ENCODE results near the gene ITGB2.

DNA sequence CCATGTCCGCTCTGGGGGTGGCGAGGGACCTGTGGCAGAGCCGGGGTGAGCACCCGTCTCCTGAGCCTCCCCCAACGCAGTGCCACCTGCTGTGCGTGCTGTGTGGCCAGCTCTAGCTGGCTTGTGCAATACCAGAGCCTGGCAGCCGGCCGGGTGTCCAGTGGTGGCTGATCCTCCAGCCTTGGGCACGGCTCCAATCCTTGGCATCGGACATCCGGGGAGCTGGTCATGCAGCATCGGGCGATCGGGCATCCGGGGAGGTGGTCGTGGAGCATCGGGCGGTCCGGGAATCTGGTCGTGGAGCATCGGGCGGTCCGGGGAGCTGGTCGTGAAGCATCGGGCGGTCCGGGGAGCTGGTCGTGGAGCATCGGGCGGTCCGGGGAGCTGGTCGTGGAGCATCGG is 27.2 kb upstream of the ITGB2 start:
- no peak for TF ChIP-seq CTCF (IDR thresholded peaks at IDR 0.05; ENCODE audit: low read depth, low read length)
- no peak for TF ChIP-seq MYC (IDR thresholded peaks at IDR 0.05; ENCODE audit: low read depth, low read length)
- no peak for TF ChIP-seq POLR2A (IDR thresholded peaks at IDR 0.05; ENCODE audit: extremely low read depth, insufficient read length)
- TF ChIP-seq MAX (IDR thresholded peaks at IDR 0.05; ENCODE audit: low read depth, low read length): no peak

Data from NB4 (cell line).